ENCODE measurements around the gene MDGA2. TPM values are rescaled to one million over a fixed set of nuclear protein-coding genes. Genes with fewer than 3 reads are reported as not detected.

The MDGA2 gene
- total and polyA plus RNA-seq, 9 of the 15 experiments (the other 6 are each of a cell fraction or from before 2014, with no cell fraction given) = 0.01 to 0.18 (median 0.03) TPM; not detected in 5

DNA sequence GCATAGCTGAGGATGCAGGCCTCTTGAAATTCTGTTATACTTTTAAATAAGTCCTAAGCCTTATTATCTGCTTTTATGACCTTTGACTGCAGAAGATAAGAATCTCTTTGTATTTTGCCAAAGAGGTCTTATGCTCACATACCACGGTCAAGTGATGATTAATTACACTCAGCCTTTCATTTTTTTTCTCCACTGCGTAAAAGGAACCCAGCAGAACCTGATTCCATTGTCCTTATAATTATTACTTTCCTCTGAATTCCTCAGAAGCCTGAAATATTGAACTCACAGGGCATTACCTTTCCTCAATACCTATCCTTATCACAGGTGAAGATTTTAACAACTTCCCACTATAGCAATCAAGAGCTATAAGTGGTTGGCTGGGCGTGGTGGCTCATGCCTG, 525.1 kb downstream of the MDGA2 start (continued):
- TF ChIP-seq, protein P1, sequence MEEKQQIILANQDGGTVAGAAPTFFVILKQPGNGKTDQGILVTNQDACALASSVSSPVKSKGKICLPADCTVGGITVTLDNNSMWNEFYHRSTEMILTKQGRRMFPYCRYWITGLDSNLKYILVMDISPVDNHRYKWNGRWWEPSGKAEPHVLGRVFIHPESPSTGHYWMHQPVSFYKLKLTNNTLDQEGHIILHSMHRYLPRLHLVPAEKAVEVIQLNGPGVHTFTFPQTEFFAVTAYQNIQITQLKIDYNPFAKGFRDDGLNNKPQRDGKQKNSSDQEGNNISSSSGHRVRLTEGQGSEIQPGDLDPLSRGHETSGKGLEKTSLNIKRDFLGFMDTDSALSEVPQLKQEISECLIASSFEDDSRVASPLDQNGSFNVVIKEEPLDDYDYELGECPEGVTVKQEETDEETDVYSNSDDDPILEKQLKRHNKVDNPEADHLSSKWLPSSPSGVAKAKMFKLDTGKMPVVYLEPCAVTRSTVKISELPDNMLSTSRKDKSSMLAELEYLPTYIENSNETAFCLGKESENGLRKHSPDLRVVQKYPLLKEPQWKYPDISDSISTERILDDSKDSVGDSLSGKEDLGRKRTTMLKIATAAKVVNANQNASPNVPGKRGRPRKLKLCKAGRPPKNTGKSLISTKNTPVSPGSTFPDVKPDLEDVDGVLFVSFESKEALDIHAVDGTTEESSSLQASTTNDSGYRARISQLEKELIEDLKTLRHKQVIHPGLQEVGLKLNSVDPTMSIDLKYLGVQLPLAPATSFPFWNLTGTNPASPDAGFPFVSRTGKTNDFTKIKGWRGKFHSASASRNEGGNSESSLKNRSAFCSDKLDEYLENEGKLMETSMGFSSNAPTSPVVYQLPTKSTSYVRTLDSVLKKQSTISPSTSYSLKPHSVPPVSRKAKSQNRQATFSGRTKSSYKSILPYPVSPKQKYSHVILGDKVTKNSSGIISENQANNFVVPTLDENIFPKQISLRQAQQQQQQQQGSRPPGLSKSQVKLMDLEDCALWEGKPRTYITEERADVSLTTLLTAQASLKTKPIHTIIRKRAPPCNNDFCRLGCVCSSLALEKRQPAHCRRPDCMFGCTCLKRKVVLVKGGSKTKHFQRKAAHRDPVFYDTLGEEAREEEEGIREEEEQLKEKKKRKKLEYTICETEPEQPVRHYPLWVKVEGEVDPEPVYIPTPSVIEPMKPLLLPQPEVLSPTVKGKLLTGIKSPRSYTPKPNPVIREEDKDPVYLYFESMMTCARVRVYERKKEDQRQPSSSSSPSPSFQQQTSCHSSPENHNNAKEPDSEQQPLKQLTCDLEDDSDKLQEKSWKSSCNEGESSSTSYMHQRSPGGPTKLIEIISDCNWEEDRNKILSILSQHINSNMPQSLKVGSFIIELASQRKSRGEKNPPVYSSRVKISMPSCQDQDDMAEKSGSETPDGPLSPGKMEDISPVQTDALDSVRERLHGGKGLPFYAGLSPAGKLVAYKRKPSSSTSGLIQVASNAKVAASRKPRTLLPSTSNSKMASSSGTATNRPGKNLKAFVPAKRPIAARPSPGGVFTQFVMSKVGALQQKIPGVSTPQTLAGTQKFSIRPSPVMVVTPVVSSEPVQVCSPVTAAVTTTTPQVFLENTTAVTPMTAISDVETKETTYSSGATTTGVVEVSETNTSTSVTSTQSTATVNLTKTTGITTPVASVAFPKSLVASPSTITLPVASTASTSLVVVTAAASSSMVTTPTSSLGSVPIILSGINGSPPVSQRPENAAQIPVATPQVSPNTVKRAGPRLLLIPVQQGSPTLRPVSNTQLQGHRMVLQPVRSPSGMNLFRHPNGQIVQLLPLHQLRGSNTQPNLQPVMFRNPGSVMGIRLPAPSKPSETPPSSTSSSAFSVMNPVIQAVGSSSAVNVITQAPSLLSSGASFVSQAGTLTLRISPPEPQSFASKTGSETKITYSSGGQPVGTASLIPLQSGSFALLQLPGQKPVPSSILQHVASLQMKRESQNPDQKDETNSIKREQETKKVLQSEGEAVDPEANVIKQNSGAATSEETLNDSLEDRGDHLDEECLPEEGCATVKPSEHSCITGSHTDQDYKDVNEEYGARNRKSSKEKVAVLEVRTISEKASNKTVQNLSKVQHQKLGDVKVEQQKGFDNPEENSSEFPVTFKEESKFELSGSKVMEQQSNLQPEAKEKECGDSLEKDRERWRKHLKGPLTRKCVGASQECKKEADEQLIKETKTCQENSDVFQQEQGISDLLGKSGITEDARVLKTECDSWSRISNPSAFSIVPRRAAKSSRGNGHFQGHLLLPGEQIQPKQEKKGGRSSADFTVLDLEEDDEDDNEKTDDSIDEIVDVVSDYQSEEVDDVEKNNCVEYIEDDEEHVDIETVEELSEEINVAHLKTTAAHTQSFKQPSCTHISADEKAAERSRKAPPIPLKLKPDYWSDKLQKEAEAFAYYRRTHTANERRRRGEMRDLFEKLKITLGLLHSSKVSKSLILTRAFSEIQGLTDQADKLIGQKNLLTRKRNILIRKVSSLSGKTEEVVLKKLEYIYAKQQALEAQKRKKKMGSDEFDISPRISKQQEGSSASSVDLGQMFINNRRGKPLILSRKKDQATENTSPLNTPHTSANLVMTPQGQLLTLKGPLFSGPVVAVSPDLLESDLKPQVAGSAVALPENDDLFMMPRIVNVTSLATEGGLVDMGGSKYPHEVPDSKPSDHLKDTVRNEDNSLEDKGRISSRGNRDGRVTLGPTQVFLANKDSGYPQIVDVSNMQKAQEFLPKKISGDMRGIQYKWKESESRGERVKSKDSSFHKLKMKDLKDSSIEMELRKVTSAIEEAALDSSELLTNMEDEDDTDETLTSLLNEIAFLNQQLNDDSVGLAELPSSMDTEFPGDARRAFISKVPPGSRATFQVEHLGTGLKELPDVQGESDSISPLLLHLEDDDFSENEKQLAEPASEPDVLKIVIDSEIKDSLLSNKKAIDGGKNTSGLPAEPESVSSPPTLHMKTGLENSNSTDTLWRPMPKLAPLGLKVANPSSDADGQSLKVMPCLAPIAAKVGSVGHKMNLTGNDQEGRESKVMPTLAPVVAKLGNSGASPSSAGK (IDR thresholded peaks at IDR 0.05) = no peak

All from K562 (cell line).